ENCODE measurements around the gene SGCA. TPM values are rescaled to one million over a fixed set of nuclear protein-coding genes. Genes with fewer than 3 reads are reported as not detected.

The SGCA gene
- total and polyA plus RNA-seq, 2 of the 13 experiments (the other 11 are each of a cell fraction or from before 2014, with no cell fraction given): not detected

DNA sequence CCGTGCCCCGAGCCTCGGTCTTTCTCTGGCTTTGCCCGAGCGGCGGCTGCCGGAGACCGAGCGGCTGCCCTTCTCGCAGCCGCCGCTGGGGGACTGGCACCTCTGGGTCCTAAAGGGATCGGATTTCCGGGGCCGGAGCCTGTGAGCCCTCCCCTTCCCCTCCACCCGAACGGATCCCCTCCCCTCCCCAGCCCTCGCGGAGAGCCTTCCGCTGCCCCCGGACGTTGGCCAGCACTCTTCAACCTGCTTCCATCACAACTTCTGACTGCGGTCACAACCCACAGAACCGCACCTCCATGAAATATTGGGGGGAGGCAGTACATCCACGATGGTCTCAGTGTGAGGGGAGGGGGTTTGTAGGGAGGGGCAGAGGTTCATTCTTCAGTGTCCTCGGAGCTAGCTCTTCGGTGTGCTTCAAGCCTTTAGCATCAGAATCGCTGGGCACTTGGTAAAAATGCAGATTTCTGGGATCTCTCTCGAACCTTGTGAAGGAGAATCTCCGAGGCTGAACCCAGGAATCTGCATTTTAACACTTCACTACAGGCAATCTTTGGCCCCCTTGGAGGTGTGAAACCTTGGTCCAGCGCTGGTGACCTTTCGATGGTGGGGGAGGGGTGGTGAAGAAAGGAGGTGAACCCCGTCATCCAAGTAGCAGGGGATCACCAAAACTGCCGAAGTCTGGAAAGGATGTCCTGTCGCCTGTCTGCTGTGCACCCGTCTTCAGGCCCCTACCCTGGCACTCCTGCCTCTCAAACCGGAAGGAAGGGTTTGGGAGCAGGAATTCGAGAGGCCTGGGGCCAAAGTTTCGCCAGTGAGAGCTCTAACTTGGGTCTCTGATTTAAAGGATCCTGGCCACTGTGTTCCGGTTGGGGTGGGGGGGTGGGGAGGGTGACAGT, 14.5 kb upstream of the SGCA start (continued):
- TF ChIP-seq, protein P1, sequence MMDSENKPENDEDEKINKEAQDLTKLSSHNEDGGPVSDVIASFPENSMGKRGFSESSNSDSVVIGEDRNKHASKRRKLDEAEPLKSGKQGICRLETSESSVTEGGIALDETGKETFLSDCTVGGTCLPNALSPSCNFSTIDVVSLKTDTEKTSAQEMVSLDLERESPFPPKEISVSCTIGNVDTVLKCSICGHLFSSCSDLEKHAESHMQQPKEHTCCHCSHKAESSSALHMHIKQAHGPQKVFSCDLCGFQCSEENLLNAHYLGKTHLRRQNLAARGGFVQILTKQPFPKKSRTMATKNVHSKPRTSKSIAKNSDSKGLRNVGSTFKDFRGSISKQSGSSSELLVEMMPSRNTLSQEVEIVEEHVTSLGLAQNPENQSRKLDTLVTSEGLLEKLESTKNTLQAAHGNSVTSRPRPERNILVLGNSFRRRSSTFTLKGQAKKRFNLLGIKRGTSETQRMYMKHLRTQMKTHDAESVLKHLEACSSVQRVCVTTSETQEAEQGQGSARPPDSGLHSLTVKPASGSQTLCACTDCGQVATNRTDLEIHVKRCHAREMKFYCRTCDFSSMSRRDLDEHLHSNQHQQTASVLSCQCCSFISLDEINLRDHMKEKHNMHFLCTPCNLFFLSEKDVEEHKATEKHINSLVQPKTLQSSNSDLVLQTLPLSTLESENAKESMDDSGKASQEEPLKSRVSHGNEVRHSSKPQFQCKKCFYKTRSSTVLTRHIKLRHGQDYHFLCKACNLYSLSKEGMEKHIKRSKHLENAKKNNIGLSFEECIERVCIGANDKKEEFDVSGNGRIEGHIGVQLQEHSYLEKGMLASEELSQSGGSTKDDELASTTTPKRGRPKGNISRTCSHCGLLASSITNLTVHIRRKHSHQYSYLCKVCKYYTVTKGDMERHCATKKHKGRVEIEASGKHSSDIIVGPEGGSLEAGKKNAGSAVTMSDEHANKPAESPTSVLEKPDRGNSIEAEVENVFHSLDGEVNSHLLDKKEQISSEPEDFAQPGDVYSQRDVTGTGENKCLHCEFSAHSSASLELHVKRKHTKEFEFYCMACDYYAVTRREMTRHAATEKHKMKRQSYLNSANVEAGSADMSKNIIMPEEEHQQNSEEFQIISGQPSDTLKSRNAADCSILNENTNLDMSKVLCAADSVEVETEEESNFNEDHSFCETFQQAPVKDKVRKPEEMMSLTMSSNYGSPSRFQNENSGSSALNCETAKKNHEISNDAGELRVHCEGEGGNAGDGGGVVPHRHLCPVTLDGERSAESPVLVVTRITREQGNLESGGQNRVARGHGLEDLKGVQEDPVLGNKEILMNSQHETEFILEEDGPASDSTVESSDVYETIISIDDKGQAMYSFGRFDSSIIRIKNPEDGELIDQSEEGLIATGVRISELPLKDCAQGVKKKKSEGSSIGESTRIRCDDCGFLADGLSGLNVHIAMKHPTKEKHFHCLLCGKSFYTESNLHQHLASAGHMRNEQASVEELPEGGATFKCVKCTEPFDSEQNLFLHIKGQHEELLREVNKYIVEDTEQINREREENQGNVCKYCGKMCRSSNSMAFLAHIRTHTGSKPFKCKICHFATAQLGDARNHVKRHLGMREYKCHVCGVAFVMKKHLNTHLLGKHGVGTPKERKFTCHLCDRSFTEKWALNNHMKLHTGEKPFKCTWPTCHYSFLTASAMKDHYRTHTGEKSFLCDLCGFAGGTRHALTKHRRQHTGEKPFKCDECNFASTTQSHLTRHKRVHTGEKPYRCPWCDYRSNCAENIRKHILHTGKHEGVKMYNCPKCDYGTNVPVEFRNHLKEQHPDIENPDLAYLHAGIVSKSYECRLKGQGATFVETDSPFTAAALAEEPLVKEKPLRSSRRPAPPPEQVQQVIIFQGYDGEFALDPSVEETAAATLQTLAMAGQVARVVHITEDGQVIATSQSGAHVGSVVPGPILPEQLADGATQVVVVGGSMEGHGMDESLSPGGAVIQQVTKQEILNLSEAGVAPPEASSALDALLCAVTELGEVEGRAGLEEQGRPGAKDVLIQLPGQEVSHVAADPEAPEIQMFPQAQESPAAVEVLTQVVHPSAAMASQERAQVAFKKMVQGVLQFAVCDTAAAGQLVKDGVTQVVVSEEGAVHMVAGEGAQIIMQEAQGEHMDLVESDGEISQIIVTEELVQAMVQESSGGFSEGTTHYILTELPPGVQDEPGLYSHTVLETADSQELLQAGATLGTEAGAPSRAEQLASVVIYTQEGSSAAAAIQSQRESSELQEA (CRISPR knock-in tag; IDR thresholded peaks at IDR 0.05; ENCODE audit: not compliant biosample characterization): no peak
- TF ChIP-seq AGO2 (optimal IDR thresholded peaks at IDR 0.05; ENCODE audit: low read depth, low read length): no peak
- no peak for TF ChIP-seq KAT2B (IDR thresholded peaks at IDR 0.05; ENCODE audit: borderline replicate concordance, low read depth, low read length)
- no peak for TF ChIP-seq ZFYVE20 (CRISPR knock-in tag; IDR thresholded peaks at IDR 0.05; ENCODE audit: borderline replicate concordance, low read depth)
- peak; percentile 52 for TF ChIP-seq GABPA (IDR thresholded peaks at IDR 0.05; ENCODE audit: low read depth, low read length)
- peak; percentile 74 for TF ChIP-seq GABPA (CRISPR knock-in tag; IDR thresholded peaks at IDR 0.05; ENCODE audit: low read depth)
- TF ChIP-seq POLR2A (IDR thresholded peaks at IDR 0.05; ENCODE audit: insufficient read depth in 1 of 2, low read depth in 2 of 2, low read length in 2 of 2): 0 out of 4 replicates have a peak, but pooled peaks of 1 of the 2 experiments have one; percentile 5
- TF ChIP-seq ESRRA (CRISPR knock-in tag; IDR thresholded peaks at IDR 0.05; ENCODE audit: low read depth): peak; percentile 53; the same call in 1 of the 2 replicates
- no peak for TF ChIP-seq HCFC1 (IDR thresholded peaks at IDR 0.05; ENCODE audit: low read depth, low read length)
- no peak for TF ChIP-seq PTBP1 (IDR thresholded peaks at IDR 0.05; ENCODE audit: low read depth, low read length, poor library complexity, severe bottlenecking)
- peak; percentile 55; the same call in 1 of the 3 replicates for TF ChIP-seq MXI1 (IDR thresholded peaks at IDR 0.05; ENCODE audit: borderline replicate concordance, low read depth, low read length)
- TF ChIP-seq, protein P2, sequence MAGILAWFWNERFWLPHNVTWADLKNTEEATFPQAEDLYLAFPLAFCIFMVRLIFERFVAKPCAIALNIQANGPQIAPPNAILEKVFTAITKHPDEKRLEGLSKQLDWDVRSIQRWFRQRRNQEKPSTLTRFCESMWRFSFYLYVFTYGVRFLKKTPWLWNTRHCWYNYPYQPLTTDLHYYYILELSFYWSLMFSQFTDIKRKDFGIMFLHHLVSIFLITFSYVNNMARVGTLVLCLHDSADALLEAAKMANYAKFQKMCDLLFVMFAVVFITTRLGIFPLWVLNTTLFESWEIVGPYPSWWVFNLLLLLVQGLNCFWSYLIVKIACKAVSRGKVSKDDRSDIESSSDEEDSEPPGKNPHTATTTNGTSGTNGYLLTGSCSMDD (CRISPR knock-in tag; IDR thresholded peaks at IDR 0.05): no peak
- TF ChIP-seq ZNF143 (CRISPR knock-in tag; IDR thresholded peaks at IDR 0.05): 0 out of 2 replicates have a peak, but pooled peaks have one; percentile 20
- no peak for TF ChIP-seq RARG (CRISPR knock-in tag; IDR thresholded peaks at IDR 0.05; ENCODE audit: low read depth)
- TF ChIP-seq ZSCAN22 (CRISPR knock-in tag; IDR thresholded peaks at IDR 0.05): no peak
- TF ChIP-seq KDM5A (IDR thresholded peaks at IDR 0.05; ENCODE audit: borderline replicate concordance, low read length): no peak
- TF ChIP-seq, protein P3, sequence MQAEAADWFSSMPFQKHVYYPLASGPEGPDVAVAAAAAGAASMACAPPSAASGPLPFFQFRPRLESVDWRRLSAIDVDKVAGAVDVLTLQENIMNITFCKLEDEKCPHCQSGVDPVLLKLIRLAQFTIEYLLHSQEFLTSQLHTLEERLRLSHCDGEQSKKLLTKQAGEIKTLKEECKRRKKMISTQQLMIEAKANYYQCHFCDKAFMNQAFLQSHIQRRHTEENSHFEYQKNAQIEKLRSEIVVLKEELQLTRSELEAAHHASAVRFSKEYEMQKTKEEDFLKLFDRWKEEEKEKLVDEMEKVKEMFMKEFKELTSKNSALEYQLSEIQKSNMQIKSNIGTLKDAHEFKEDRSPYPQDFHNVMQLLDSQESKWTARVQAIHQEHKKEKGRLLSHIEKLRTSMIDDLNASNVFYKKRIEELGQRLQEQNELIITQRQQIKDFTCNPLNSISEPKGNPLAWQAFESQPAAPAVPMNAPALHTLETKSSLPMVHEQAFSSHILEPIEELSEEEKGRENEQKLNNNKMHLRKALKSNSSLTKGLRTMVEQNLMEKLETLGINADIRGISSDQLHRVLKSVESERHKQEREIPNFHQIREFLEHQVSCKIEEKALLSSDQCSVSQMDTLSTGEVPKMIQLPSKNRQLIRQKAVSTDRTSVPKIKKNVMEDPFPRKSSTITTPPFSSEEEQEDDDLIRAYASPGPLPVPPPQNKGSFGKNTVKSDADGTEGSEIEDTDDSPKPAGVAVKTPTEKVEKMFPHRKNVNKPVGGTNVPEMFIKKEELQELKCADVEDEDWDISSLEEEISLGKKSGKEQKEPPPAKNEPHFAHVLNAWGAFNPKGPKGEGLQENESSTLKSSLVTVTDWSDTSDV (CRISPR knock-in tag; IDR thresholded peaks at IDR 0.05): no peak
